Fibroblast of skin of right quadriceps (primary cell): ENCODE measurements around the gene SDF2L1.
"Not testable (repeated sequence)": the region's sequence is repeated elsewhere in the genome, so short reads cannot be mapped to it uniquely, and the experiment has no call there.

Experiments used
- DNase-seq: peaks from one replicate; pipeline ENCODE4 v3.0.0-alpha.2; 2013

SDF2L1 gene

GRCh38 chr22:21688706-21689381 lies 46.7 kb downstream of the SDF2L1 start:
- DNase-seq, result no peak

- no peak for DNase-seq
Measured at GRCh38 chr22:21690401-21690801, 48.3 kb downstream of the SDF2L1 start.

- DNase-seq, result no peak
Measured at GRCh38 chr22:21691816-21692215, 49.7 kb downstream of the SDF2L1 start.

- DNase-seq, result not testable (repeated sequence)
Measured at GRCh38 chr22:21692856-21693255, 50.8 kb downstream of the SDF2L1 start.

GRCh38 chr22:21693333-21693998 lies 51.4 kb downstream of the SDF2L1 start:
- no peak for DNase-seq
